Fibroblast of villous mesenchyme (primary cell): ENCODE data around the gene SRP9. TPM values are rescaled to one million over a fixed set of nuclear protein-coding genes. Genes with fewer than 3 reads are reported as not detected.

Experiments used
- DNase-seq: peaks from one replicate; pipeline ENCODE4 v3.0.0-alpha.2; 2010; ENCODE audit warnings: low read depth
- H3K4me3 ChIP-seq: 2 replicates; pipeline ENCODE4 v1.5.1; 2011; ENCODE audit warnings: low read depth, mild to moderate bottlenecking, low read length
- CTCF ChIP-seq: IDR thresholded peaks from 2 replicates; pipeline ENCODE4 v1.5.1; 2012; ENCODE audit warnings: low read depth, mild to moderate bottlenecking, low read length; ENCODE audit not compliant: insufficient read depth
- total RNA-seq: library from RNA; depleted of rRNA; stranded (reverse); fragments of >200 nt; gene quantifications from 2 replicates; pipeline ENCODE4 v1.2.3, GENCODE V29; 2012

Gene SRP9
- total RNA-seq, 1 donor: 232 TPM

GRCh38 chr1:225763716-225764548, 13.7 kb upstream of the SRP9 start:
- no peak for TF ChIP-seq CTCF
- DNase-seq: no peak
- no peak overlapping the region for H3K4me3 ChIP-seq

- no peak overlapping the region for H3K4me3 ChIP-seq
- DNase-seq: no peak
- TF ChIP-seq CTCF: no peak
Observed at GRCh38 chr1:225765982-225766674, 11.5 kb upstream of the SRP9 start.

GRCh38 chr1:225766967-225767633, 10.5 kb upstream of the SRP9 start:
- TF ChIP-seq CTCF: no peak
- H3K4me3 ChIP-seq: no peak overlapping the region

GRCh38 chr1:225767634-225768540, 9.7 kb upstream of the SRP9 start:
- no peak for TF ChIP-seq CTCF
- H3K4me3 ChIP-seq: no peak overlapping the region
- DNase-seq: peak; percentile 87

More at GRCh38 chr1:225766967-225767633, 10.5 kb upstream of the SRP9 start:
- DNase-seq: peak; percentile 98

GRCh38 chr1:225768662-225769426, 8.8 kb upstream of the SRP9 start:
- TF ChIP-seq CTCF: no peak
- no peak overlapping the region for H3K4me3 ChIP-seq
- DNase-seq: no peak

GRCh38 chr1:225769687-225770086, 7.9 kb upstream of the SRP9 start:
- no peak for TF ChIP-seq CTCF
- no peak for DNase-seq
- H3K4me3 ChIP-seq: no peak overlapping the region
